Skeletal muscle satellite cell (primary cell): ENCODE measurements around the gene CHD1.

ENCODE experiments used
- H3K27me3 ChIP-seq: 2 replicates; pipeline ENCODE4 v1.7.0; 2013; ENCODE audit warnings: low read length; ENCODE audit not compliant: control insufficient read depth, insufficient read depth
- H3K36me3 ChIP-seq: 2 replicates; pipeline ENCODE4 v1.7.0; 2013; ENCODE audit warnings: mild to moderate bottlenecking, control low read depth, low read length; ENCODE audit not compliant: insufficient read depth
- H3K4me1 ChIP-seq: 2 replicates; pipeline ENCODE4 v1.7.0; 2013; ENCODE audit warnings: low read length; ENCODE audit not compliant: control insufficient read depth, insufficient read depth
- H3K4me2 ChIP-seq: 2 replicates; pipeline ENCODE4 v1.7.0; 2013; ENCODE audit warnings: mild to moderate bottlenecking, low read length
- H3K4me3 ChIP-seq: 2 replicates; pipeline ENCODE4 v1.7.0; 2013; ENCODE audit warnings: low read length
- H3K9ac ChIP-seq: 2 replicates; pipeline ENCODE4 v1.7.0; 2013; ENCODE audit warnings: mild to moderate bottlenecking, low read depth, low read length, moderate library complexity
- H3K9me3 ChIP-seq: replicated peaks from 2 replicates; pipeline ENCODE4 v1.7.0; 2013; ENCODE audit warnings: mild to moderate bottlenecking, control low read depth, low read length

Gene CHD1

GRCh38 chr5:98836175-98836574 is 92.6 kb downstream of the CHD1 start:
- no peaks in the 10 kb centered on the region for H3K27me3 ChIP-seq

GRCh38 chr5:98827588-98828284 is 101.1 kb downstream of the CHD1 start:
- Histone ChIP-seq H3K27me3 (no peaks in the 10 kb centered on the region), H3K9ac (no peak overlapping the region), H3K4me2 (no peak overlapping the region), H3K36me3 (no peaks in the 10 kb centered on the region), H3K4me3 (no peak overlapping the region), H3K9me3 (no peaks in the 10 kb centered on the region), H3K4me1 (no peaks in the 10 kb centered on the region)

More at GRCh38 chr5:98836175-98836574, 92.6 kb downstream of the CHD1 start:
- no peak overlapping the region for H3K9ac ChIP-seq
- no peaks in the 10 kb centered on the region for H3K36me3 ChIP-seq
- H3K4me2 ChIP-seq, result no peak overlapping the region
- H3K4me3 ChIP-seq, result no peak overlapping the region
- H3K4me1 ChIP-seq, result no peaks in the 10 kb centered on the region
- H3K9me3 ChIP-seq, result no peaks in the 10 kb centered on the region

- no peak overlapping the region for H3K9ac ChIP-seq
- H3K27me3 ChIP-seq, result no peaks in the 10 kb centered on the region
- H3K9me3 ChIP-seq, result no peaks in the 10 kb centered on the region
- no peaks in the 10 kb centered on the region for H3K4me1 ChIP-seq
- H3K36me3 ChIP-seq, result no peaks in the 10 kb centered on the region
- no peak overlapping the region for H3K4me3 ChIP-seq
- H3K4me2 ChIP-seq, result no peak overlapping the region
These were observed 101.6 kb downstream of the CHD1 start for GRCh38 chr5:98827161-98827560.

GRCh38 chr5:98825582-98826375 is 103.0 kb downstream of the CHD1 start:
- H3K4me3 ChIP-seq, result no peak overlapping the region

GRCh38 chr5:98816582-98817222 is 112.1 kb downstream of the CHD1 start:
- Histone ChIP-seq H3K9me3 (no peaks in the 10 kb centered on the region), H3K4me2 (no peak overlapping the region), H3K36me3 (no peaks in the 10 kb centered on the region), H3K27me3 (no peaks in the 10 kb centered on the region), H3K4me1 (peaks cover 2% of the 10 kb centered on the region), H3K4me3 (no peak overlapping the region), H3K9ac (no peak overlapping the region)

More at GRCh38 chr5:98825582-98826375, 103.0 kb downstream of the CHD1 start:
- Histone ChIP-seq H3K9me3 (no peaks in the 10 kb centered on the region), H3K36me3 (no peaks in the 10 kb centered on the region), H3K4me1 (no peaks in the 10 kb centered on the region), H3K4me2 (no peak overlapping the region), H3K9ac (no peak overlapping the region), H3K27me3 (no peaks in the 10 kb centered on the region)

- no peaks in the 10 kb centered on the region for H3K27me3 ChIP-seq
- no peak overlapping the region for H3K9ac ChIP-seq
- peaks cover 2% of the 10 kb centered on the region for H3K4me1 ChIP-seq
- peaks cover 2% of the 10 kb centered on the region for H3K36me3 ChIP-seq
- H3K9me3 ChIP-seq, result no peaks in the 10 kb centered on the region
- H3K4me2 ChIP-seq, result no peak overlapping the region
- no peak overlapping the region for H3K4me3 ChIP-seq
These were observed 115.1 kb downstream of the CHD1 start for GRCh38 chr5:98813755-98814154.

- peaks cover 2% of the 10 kb centered on the region for H3K4me1 ChIP-seq
- peaks cover 8% of the 10 kb centered on the region for H3K9me3 ChIP-seq
- no peak overlapping the region for H3K4me3 ChIP-seq
- H3K36me3 ChIP-seq, result peaks cover 3% of the 10 kb centered on the region
- no peak overlapping the region for H3K9ac ChIP-seq
- no peak overlapping the region for H3K4me2 ChIP-seq
- H3K27me3 ChIP-seq, result no peaks in the 10 kb centered on the region
These were observed 118.6 kb downstream of the CHD1 start for GRCh38 chr5:98810206-98810605.

- Histone ChIP-seq H3K4me3 (no peak overlapping the region), H3K4me2 (no peak overlapping the region), H3K4me1 (no peaks in the 10 kb centered on the region), H3K27me3 (no peaks in the 10 kb centered on the region), H3K9me3 (peaks cover 8% of the 10 kb centered on the region), H3K36me3 (peaks cover 3% of the 10 kb centered on the region), H3K9ac (no peak overlapping the region)
These were observed 121.0 kb downstream of the CHD1 start for GRCh38 chr5:98807806-98808205.

- H3K9ac ChIP-seq, result no peak overlapping the region
- no peaks in the 10 kb centered on the region for H3K4me1 ChIP-seq
- H3K9me3 ChIP-seq, result peaks cover 8% of the 10 kb centered on the region
- no peak overlapping the region for H3K4me2 ChIP-seq
- H3K27me3 ChIP-seq, result no peaks in the 10 kb centered on the region
- peaks cover 3% of the 10 kb centered on the region for H3K36me3 ChIP-seq
- no peak overlapping the region for H3K4me3 ChIP-seq
These were observed 123.7 kb downstream of the CHD1 start for GRCh38 chr5:98805070-98805469.

GRCh38 chr5:98804066-98804465 is 124.7 kb downstream of the CHD1 start:
- Histone ChIP-seq H3K27me3 (no peaks in the 10 kb centered on the region), H3K36me3 (peaks cover 3% of the 10 kb centered on the region), H3K9ac (no peak overlapping the region), H3K9me3 (peaks cover 8% of the 10 kb centered on the region), H3K4me2 (no peak overlapping the region), H3K4me3 (no peak overlapping the region), H3K4me1 (no peaks in the 10 kb centered on the region)
